Hematopoietic multipotent progenitor cell treated with erythropoietin and hydrocortisone succinate and interleukin-3 and kit ligand, for 6 days (in vitro differentiated cells): ENCODE measurements around the gene CFAP251.
A peak's percentile ranks its signal among the peaks of the same experiment; 100 is the strongest.
"Not testable (repeated sequence)": the region's sequence is repeated elsewhere in the genome, so short reads cannot be mapped to it uniquely, and the experiment has no call there.

Source experiments
- DNase-seq: peaks from one replicate; pipeline ENCODE4 v3.0.0-alpha.2; 2015

CFAP251 gene

DNA sequence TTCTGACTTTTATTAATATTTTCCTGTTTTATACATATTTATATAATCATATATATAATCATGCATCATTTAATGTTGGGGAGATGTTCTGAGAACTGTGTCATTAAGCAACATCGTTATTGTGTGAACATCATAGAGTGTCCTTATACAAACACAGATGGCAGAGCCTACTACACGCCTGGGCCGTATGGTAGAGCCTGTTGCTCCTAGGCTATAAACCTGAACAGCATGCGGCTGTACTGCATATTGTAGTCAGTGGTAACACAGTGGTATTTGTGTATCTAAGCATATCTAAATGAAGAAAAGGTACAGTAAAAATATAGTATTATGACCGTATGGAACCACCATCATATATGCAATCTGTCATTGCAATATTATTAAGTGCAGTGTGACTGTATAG is 58.6 kb downstream of the CFAP251 start:
- no peak for DNase-seq

DNA sequence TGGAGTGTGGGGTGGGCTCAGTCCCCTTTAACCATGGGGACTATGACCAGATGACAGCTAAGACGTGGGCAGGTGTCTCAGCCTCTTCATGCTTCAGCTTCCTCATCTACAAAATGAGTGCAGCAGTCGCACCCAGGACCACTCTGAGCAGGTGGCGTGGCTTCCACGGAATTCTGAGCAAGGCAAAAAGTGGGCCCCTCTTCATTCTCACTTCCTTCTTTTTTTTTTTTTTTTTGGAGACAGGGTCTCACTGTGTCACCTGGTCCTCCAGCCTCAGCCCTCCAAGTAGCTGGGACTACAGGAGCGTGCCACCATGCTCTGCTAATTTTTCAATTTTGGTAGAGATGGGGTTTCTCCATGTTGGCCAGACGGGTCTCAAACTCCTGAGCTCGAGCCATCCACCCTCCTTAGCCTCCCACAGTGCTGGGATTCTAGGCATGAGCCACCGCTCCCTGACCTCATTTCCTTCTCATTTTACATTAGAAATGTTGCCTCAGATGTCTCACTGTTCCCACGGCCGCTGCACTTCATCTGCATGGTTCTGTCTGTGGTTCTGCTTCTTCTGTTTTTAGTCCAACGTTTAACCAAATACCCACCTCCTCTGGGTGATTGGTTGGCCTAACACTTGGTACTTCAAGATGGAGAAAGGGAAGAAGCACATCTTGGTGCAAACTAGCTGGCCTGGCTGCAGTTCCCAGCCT is 61.9 kb downstream of the CFAP251 start:
- no peak for DNase-seq

DNA sequence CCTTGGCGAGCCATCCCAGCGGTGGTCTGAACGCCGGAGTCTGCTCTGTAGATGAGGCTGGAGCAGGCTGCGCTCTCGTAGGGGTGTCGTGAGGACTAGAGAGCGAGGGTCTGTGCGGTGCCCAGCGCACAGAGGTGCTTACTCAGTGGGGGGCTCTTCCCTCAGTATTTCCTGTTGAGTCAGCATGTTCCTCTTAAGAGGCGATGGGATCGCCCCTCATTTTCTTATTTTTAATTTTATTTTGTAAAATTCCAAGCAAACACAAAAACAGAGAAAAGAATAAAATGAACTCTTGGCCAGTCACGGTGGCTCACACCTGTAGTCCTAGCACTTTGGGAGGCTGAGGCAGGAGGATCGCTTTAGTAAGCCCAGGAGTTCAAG is 62.5 kb downstream of the CFAP251 start:
- DNase-seq, result no peak

DNA sequence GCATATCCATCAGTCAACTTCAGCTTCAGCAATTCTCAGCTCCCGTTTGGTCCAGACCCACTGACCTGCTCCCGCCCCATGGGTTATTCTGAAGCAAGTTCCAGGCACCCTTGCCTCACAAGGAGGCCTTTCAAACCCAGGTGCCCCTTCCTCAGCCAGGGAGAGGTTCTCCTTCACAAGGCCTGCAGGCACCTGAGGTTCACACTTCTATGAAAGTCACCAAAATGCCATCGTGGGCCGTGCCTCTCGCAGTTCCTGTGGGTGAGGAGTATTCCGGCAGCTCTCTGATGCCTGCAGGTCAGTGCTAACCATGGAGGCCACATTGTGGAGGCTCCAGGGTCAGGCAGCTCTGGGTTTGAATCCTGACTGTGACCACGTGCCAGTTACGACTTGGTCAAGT is 63.1 kb downstream of the CFAP251 start:
- DNase-seq, result no peak

DNA sequence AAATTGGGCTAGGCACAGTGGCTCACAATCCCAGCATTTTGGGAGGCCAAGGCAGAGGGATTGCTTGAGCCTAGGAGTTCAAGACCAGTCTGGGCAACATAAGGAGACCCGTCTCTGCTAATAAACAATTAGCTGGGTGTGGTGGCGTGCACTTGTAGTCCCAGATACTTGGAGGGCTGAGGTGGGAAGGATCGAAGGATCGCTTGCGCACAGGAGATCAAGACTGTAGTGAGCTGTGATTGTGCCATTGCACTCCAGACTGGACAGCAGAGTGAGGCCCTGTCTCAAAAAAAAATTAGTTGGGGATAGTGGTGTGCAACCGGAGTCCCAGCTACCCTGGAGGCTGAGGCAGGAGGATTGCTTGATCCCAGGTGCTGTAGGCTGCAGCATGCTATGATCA is 64.6 kb downstream of the CFAP251 start:
- DNase-seq, result no peak

DNA sequence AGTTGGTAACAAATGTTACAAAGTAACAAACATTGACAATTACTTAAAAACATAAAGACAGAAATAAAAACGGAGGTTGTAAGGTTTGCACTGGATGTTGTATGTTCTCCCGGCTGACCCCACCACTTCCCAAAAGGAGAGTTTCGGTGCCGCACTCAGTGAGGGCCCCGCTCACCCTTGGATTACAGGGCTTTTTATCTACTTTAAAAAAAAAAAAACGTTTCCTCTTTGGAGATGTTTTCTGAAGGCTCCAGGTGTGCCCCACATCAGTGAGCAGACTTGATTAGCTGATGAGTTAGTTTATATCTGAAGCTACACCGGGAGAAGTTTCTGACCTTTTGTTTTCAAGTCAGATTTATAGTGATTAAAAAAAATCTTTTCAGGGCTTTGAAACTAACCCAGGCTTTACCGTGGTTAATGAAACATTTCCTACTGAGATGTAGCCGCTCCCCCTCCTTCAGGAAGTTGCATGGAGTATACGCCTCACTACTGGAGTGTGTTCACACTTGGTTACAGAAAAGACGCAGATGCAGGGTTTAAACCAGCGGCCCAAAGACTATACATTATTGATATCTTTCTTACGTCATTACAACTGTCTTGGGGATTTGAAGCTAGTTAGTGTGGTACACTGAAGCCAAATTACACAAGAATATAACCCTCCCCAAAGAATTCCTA is 65.3 kb downstream of the CFAP251 start:
- DNase-seq, result no peak

DNA sequence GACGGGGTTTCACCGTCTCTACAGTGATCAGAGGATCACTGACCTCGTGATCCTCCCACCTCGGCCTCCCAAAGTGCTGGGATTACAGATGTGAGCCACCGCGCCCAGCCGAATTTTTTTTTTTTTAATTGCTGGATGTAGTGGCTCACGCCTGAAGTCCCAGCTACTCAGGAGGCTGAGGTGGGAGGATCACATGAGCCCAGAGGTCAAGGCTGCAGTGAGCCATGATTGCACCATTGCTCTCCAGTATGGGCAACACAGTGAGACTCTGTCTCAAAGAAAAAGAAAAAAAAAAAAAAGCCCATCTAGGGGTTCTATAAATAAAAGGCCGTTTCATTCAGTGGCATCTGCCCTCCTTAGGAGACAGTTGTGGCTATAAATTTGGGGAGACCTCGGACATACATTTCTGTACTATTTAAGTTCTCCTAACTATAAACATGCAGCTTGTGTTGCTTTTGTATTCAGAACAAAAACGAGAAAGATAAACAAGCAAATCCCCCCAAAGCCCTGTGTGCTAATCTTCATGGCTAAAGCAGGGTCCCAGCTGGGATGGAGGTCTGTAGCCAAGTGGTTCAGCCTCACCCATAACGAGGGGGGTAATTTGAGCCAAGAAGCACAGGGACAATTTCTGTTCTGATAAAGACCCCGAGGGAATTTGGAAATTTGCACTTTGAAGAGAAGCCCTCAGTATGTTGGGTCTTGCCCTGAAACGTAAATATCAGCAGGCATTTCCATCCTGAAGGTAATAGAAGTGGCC is 68.3 kb downstream of the CFAP251 start:
- DNase-seq, result no peak

DNA sequence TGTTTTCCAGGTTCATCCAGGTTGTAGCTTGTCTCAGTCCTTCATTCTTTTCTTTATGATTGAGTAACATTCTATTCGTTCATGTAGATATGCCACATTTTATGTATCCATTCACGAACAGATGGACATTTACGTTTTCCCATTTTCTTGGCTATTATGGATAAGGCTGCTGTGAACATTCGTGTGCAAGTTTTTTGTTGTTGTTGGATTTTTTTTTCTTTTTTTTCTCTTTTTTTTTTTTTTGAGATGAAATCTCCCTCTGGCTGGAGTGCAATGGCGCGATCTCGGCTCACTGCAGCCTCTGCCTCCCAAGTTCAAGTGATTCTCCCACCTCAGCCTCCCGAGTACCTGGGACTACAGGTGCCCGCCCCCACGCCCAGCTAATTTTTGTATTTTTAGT is 70.1 kb downstream of the CFAP251 start:
- DNase-seq, result not testable (repeated sequence)

DNA sequence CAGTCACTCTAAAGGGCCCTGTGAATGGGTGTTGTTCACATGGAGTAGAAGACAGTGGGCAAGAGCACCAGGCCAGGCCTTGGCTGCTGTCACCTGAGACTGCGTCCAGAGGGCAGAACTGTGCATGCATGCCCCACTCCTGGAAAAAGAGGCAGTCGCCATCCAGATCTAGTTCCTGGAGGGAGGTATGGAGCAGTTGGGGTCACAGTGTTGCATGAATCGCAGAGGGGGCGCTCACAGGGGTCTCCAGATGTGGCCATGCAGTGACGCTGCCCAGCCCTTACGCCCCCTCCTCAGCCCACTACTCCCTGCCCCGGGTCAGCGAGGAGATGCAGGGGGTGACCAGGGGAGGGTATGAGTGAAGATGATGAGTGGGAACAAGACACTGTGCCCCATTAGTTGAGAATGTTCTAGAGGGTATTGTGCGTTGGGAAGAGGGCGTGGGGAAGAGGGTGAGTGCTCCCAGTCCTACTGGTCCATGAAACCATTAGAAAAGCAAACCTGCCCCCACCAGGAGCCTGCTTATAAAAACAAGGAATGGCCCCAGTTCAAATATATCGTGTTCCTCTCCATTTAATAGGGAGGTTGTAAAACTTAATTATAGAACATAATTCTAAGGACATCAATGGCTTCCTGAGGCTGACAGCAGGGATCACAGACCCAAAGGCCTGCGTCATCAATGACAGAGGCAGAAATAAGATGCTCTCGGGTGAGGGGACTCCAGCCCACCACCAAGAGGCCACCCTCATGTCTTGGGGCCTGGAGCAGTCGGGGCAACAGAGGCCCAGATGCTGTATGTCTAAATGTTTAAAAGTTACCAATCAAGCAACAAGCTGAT is 71.1 kb downstream of the CFAP251 start:
- DNase-seq, result no peak

DNA sequence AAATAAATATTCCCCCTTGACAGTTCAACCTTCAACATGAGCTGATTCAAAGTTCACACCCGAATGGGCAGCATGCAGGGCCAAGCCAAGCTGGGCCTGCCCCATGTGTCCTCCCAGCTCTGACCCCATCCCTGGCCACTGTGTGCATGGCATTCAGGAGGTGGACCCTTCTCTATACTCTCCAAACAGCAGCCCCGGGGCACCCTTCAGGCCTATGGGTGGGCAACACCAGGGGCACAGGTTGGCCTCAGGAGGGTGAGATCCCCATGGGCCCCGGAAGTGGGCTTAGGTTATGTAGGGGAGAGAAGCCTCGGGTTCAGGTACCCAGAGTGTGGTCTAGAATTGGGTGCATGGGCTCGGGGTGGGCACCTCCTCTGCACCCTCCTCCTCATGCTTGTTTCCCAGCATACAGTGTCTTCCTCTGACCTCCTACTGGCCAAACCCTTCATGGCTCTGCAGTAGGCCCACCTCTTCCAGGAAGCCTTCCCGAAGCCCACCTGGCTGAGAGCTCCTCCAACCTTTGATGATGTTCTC is 71.8 kb downstream of the CFAP251 start:
- no peak for DNase-seq

DNA sequence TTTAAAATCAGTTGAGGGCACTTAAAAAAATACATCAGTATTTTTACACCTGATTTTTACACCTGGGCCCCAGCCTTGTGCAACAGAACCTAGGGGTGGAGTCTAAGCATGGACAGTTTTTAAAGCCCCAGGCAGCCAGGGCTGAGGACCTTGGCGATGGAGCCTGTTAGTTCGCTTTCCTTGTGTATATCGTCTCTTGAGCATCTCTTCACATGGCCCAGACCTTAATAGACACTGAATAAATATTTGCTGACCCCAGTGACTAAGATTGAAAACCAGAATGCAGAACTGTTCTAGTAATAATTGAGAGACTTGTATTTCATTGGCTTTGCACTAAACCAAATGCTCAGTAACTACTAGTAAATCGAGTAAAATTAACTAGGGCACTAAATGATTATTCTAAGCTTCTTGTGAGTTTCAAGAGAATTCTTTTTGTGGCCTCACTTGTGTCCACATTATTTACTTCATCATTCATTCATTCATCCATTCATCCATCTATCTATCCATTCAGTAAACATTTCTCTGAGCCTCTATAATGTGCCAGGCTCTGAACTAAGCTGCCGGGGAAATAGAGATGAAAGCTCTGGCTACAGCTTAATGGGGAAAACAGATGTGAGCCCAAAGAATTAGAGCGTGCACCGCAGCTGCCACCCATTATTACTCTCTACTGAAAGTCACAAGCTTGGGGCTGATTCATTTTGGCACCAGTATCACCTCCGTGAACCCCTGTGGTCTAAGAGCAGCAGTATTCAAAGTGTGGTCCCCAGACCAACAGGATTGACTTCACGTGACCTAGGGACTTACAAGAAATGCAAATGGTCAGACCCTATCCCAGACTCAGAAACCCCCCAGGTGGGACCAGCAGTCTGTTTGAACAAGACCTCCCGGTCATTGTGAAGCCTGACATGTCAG is 72.6 kb downstream of the CFAP251 start:
- DNase-seq, result no peak

DNA sequence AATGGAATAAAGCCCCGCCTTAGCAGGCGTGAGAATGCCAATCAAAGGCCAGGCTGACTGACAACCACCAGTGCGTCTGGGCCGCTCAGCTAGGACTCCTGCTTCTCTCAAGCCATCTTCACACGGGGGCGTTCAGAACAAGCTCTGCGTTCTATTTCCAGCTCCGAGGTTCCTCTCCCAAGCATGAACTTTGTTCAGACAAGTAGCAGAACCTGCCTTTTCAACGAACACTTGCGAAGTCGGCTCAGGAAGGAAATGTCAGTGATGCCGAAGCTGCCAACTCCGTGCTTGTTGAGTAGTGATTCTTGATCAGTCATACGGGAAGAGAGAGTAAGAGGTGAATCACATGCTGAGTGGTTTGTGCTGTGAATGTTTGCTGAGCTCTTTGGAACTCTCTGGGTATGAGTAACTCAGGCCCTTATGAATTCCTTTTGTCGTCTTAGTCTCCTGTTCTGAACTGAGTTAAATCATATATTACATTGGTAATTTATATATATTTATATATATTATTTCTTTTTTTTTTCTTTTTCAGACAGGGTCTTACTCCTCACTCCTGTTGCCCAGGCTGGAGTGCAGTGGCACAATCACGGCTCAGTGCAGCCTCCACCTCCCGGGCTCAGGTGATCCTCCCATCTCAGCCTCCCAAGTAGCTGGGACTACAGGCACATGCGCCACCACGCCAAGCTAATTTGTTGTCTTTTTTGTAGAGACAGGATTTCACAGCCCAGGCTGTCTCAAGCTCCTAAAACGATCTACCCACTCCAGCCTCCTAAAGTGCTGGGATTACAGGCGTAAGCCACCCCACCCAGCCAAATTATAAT is 73.9 kb downstream of the CFAP251 start:
- peak; percentile 42 for DNase-seq

DNA sequence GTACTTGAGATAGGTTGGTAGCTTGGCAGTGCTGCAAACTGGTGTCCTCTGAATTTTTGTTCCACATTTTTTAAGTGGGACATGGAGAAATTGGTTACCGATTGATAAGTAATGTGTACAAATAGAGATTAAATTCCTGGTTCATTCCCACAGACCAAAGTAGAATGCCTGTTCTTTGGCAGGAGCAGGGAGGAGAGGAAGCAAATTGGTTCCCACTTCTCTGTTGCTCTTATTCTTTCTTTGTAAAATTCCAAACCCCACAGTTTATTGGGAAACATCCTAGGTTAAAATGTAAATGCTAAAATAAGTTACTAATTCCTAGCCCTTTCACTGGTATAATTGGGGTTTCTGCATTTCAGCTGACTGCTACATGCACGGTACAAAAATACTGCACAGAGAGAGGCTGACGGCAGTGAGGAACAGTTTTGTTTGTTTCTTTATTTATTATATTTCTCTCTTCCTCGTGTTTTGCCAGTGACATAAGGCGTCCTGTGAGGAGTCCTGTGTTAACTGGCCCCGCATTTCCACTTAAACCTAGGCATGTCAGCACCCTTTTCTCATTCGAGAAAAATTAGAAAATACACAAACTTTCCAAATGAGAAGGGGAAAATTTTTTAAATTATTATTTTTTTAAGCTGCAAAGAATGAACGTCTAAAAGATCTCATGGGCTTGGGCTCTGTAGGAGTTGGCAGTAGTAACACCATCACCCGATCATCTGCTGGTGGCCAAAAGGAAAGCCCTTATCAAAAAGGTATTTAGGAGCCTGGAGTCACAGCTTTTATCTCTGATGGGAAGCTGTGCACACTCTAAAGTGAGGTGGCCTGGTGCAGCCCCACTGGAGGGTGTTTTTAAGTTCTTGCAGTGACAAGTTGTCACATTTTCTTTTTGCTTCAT is 77.9 kb downstream of the CFAP251 start:
- DNase-seq, result peak; percentile 69

DNA sequence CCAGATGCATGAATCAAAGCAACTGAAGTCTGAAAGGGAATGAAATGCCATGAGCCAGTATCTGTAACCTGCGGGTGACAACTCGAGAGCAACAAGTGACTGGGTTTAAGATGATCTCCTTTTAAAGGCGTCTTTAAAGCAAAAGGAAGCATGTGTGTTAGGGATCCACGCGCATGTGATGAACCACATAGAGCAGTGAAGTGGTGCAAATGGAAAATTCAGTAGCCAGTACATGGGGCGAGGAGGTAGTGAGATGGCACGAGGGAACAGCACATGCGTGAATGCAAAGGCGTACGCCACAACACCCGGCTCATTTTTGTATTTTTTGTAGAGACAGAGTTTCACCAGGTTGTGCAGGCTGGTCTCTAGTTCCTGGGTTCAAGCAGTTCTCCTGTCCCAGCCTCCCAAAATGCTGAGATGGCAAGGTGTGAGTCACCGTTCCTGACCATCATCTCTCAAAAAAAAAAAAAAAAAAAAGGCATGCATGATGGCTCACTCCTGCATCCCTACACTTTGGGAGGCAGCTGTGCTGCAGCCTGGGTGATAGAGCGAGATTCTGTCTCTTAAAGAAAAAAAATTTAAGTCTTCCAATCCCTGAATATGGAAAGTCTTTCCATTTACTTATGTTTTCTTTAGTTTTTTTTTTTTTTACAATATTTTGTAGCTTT is 78.7 kb downstream of the CFAP251 start:
- DNase-seq, result no peak

DNA sequence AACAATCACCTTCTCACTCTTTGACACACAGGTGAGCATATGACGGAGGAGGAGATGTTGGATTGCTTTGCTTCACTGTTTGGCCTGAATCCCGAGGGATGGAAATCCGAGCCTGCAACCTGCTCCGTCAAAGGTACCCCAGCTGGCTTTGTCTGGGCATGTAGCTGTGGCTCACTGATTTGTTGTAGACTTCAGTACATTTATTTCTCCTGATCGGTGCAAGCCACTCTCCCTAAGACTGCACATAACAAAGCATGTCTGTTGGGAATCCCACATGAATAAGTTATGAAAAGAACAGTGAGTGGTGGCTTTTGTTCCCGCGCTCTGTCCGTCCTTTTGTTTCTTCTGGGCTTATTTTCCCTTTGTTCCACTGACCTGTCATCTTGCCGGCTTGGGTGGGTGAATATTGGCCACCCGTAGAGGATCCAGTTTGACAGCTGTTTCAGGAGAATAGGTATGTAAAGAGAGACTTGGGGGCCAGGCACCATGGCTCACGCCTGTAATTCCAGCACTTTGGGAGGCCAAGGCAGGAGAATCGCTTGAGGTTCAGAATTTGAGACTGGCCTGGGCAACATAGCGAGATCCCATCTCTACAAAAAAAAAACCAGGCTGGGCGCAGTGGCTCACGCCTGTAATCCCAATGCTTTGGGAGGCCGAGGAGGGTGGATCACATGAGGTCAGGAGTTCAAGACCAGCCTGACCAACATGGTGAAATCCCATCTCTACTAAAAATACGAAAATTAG is 83.2 kb downstream of the CFAP251 start:
- DNase-seq, result no peak

DNA sequence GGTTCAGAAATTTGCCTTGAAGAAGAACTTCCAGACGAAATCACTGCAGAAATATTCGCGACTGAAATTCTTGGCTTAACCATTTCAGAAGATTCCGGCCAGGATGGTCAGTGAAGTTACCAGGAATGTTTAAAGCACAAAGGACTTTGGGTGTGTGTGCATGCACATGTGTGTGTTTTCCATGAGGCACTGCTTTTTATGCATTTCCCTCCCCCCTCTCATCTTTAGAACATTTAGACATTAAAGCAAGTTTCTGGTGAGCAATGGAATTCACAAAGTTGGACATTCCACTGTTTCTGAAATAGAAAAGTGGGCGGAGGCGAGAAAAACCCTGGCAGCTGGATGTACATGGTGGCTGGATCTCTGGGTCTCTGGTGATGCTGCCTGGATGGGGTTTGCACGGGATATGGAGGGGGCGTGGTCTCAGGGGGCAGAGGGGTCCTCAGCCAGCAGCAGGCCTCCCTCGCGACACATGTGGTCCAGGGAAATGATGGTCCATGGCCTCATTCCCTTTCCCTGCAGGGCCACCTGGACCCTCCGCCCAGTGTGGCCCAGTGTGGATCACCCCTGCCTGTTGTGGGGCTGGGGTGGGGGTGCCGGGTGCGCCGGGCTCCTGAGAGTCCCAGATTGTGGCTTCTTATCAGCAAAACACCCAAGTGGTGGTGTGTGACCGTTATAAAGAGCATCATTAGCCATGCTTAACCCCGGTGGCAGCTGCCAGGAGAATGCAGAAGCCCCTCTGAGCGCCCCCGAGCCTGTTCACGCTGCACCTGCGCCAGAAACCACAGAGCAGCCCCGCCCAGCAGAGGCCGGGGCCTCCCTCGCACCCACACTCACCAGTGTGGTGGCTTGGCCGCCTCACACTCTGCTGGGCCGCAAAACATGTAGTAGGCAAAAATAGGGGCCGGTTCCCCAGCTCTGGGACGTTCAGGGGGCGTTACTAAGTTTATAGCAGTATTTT is 85.5 kb downstream of the CFAP251 start:
- DNase-seq, result peak; percentile 96

DNA sequence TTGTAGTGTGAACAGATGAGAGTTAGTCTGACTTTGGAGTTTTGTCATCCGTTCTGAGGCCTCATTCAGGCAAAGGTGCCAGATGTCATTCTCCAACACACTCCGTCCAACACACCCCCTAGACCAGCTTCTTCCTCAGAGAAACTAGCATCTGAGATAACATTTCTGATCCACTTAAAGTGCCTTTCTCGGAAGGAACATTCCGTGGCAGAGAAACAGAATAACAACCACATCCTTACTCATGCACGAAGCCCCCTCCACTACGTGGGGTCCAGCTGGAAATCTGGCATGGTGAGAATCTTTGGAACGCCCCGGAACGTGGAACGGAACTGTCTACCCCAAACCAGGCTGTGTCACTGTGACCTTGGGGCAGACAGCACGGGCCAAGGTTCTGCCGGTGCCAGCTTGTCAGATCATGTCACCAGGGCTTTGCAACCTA is 86.3 kb downstream of the CFAP251 start:
- no peak for DNase-seq
